Immature natural killer cell (primary cell): ENCODE results near the gene PCSK7. TPM values are rescaled to one million over a fixed set of nuclear protein-coding genes. Genes with fewer than 3 reads are reported as not detected.
"Not testable (repeated sequence)": the region's sequence is repeated elsewhere in the genome, so short reads cannot be mapped to it uniquely, and the experiment has no call there.

Experiments used
- DNase-seq, 3 donors: peaks; one replicate each; pipeline ENCODE4 v3.0.0; 2022; ENCODE audit warnings: mixed read lengths in 1 of 3
- H3K27ac Mint-ChIP-seq, 6 donors: one replicate each; pipeline ENCODE4 v1.8.0; 2020; ENCODE audit warnings: mixed read lengths in 6 of 6, mild to moderate bottlenecking in 5 of 6, inconsistent platforms in 4 of 6, moderate library complexity in 3 of 6
- H3K27me3 Mint-ChIP-seq, 3 donors: one replicate each; pipeline ENCODE4 v1.8.0; 2020 to 2021; ENCODE audit warnings: low read depth in 3 of 3, mild to moderate bottlenecking in 3 of 3, mixed read lengths in 3 of 3, moderate library complexity in 3 of 3, inconsistent platforms in 1 of 3
- H3K36me3 Mint-ChIP-seq, 3 donors: one replicate each; pipeline ENCODE4 v1.8.0; 2020; ENCODE audit warnings: mixed read lengths in 3 of 3, inconsistent platforms in 2 of 3, mild to moderate bottlenecking in 2 of 3
- H3K4me1 Mint-ChIP-seq, 2 donors: one replicate each; pipeline ENCODE4 v1.8.0; 2020; ENCODE audit warnings: inconsistent platforms in 2 of 2, mild to moderate bottlenecking in 2 of 2, mixed read lengths in 2 of 2, moderate library complexity in 1 of 2
- H3K4me3 Mint-ChIP-seq, 5 donors: one replicate each; pipeline ENCODE4 v1.8.0; 2020; ENCODE audit warnings: mild to moderate bottlenecking in 5 of 5, mixed read lengths in 5 of 5, inconsistent platforms in 3 of 5, moderate library complexity in 3 of 5
- H3K9me3 Mint-ChIP-seq, 6 donors: one replicate each; pipeline ENCODE4 v1.8.0; 2020; ENCODE audit warnings: mild to moderate bottlenecking in 6 of 6, mixed read lengths in 6 of 6, inconsistent platforms in 4 of 6, moderate library complexity in 3 of 6
- polyA plus RNA-seq, 3 donors: library from polyadenylated mRNA; unstranded; fragments of 300-500 nt; fragmentation: Illumina TruSeq; gene quantifications; one replicate each; pipeline ENCODE4 v1.2.3, GENCODE V29; 2021

The PCSK7 gene
- polyA plus RNA-seq, 3 donors from 2014 or later, result 32.8 to 96.3 (median 38.8) TPM

DNA sequence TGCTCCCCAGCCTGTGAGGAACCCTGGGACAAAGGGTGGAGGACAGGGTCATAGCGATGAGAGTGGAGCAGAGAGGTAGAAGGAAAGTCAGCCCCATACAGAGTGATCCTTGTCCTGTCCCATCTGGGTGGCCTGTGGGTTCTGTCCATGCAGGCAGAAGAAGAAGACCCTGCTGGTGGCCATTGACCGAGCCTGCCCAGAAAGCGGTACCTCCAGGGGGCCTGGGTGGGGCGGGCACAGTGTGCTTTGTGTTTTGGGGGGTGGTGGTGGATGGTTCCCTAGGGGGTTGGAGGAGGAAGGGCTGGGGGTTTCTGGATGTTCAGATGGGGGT, 45.5 kb downstream of the PCSK7 start:
- H3K4me3 Mint-ChIP-seq, result no peak overlapping the region
- peaks cover 0 to 13% (median 3%) of the 10 kb centered on the region in 3 donors for H3K36me3 Mint-ChIP-seq
- peaks cover 2 to 3% (median 2%) of the 10 kb centered on the region in 3 donors for H3K27me3 Mint-ChIP-seq
- H3K27ac Mint-ChIP-seq, result no peak overlapping the region
- peaks cover 0 to under 1% of the 10 kb centered on the region in 2 donors for H3K4me1 Mint-ChIP-seq
- H3K9me3 Mint-ChIP-seq, result no peaks in the 10 kb centered on the region
- DNase-seq, result no peak

GRCh38 chr11:117185736-117186430, 46.0 kb downstream of the PCSK7 start:
- no peak for DNase-seq
- H3K27me3 Mint-ChIP-seq, result peaks cover 2 to 3% (median 2%) of the 10 kb centered on the region in 3 donors
- H3K4me1 Mint-ChIP-seq, result peaks cover 5% of the 10 kb centered on the region in 2 donors
- H3K36me3 Mint-ChIP-seq, result peaks cover 0 to 13% (median 3%) of the 10 kb centered on the region in 3 donors
- H3K9me3 Mint-ChIP-seq, result no peaks in the 10 kb centered on the region
- no peak overlapping the region for H3K4me3 Mint-ChIP-seq
- no peak overlapping the region for H3K27ac Mint-ChIP-seq

DNA sequence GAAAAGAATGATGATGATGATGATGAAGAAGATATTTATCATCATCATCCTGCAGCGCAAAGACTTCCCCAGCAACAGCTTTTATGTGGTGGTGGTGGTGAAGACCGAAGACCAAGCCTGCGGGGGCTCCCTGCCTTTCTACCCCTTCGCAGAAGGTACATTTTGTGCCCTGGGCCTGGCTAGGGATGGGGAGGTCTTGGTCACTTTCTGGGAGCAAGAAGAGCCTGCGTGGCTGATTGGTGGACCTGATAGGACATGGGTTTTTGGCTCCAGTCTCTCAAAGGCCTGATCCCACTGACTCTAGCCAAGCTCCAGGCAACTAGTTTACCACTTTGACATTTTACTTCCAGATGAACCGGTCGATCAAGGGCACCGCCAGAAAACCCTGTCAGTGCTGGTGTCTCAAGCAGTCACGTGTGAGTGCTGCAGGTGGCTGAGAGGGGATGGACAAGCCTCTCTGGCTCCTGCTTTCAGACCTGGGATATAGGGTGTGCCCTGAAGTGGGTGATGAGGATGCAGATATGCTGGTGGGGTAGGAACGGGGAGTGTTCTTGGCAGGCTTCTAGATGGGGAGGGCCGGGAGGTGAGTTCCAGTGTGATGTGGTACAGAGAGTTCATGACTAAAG, 48.0 kb downstream of the PCSK7 start:
- H3K27ac Mint-ChIP-seq, result peak overlapping the region in 2 of 6 donors; percentile 16 to 22
- H3K4me3 Mint-ChIP-seq, result no peak overlapping the region
- DNase-seq, result no peak

DNA sequence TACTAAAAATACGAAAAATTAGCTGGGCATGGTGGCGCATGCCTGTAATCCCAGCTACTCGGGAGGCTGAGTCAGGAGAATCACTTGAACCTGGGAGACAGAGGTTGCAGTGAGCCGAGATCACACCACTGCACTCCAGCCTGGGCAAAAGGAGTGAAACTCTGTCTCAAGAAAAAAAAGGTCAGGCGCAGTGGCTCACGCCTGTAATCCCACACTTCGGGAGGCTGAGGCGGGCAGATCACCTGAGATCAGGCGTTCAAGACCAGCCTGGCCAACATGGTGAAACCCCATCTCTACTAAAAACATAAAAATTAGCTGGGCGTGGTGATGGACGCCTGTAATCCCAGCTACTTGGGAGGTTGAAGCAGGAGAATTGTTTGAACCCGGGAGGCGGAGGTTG, 48.7 kb downstream of the PCSK7 start:
- not testable (repeated sequence) for H3K4me3 Mint-ChIP-seq, DNase-seq, H3K9me3 Mint-ChIP-seq, H3K27ac Mint-ChIP-seq
- peaks cover 0 to 13% (median 3%) of the 10 kb centered on the region in 3 donors for H3K36me3 Mint-ChIP-seq
- peaks cover 2 to 10% (median 6%) of the 10 kb centered on the region in 3 donors for H3K27me3 Mint-ChIP-seq
- peaks cover 26 to 27% of the 10 kb centered on the region in 2 donors for H3K4me1 Mint-ChIP-seq

More for the DNA sequence above, 48.0 kb downstream of the PCSK7 start:
- peaks cover 0 to 13% (median 3%) of the 10 kb centered on the region in 3 donors for H3K36me3 Mint-ChIP-seq
- H3K9me3 Mint-ChIP-seq, result no peaks in the 10 kb centered on the region
- H3K27me3 Mint-ChIP-seq, result peaks cover 2 to 6% (median 3%) of the 10 kb centered on the region in 3 donors
- H3K4me1 Mint-ChIP-seq, result peaks cover 21 to 22% of the 10 kb centered on the region in 2 donors

- Mint-ChIP-seq H3K9me3 (no peaks in the 10 kb centered on the region), H3K4me1 (peaks cover 30 to 32% of the 10 kb centered on the region in 2 donors), H3K27me3 (peaks cover 2 to 10% (median 6%) of the 10 kb centered on the region in 3 donors), H3K27ac (peak overlapping the region in 1 of 6 donors; percentile 26), H3K4me3 (no peak overlapping the region), H3K36me3 (peaks cover 0 to 13% (median 3%) of the 10 kb centered on the region in 3 donors)
- no peak for DNase-seq
Observed at GRCh38 chr11:117182551-117182935, 49.3 kb downstream of the PCSK7 start.

GRCh38 chr11:117181586-117182550, 50.0 kb downstream of the PCSK7 start:
- Mint-ChIP-seq H3K9me3 (no peaks in the 10 kb centered on the region), H3K27me3 (peaks cover 2 to 10% (median 3%) of the 10 kb centered on the region in 3 donors), H3K4me1 (peaks cover 30 to 32% of the 10 kb centered on the region in 2 donors), H3K36me3 (peaks cover 0 to 13% (median 3%) of the 10 kb centered on the region in 3 donors), H3K27ac (no peak overlapping the region), H3K4me3 (no peak overlapping the region)
- no peak for DNase-seq

DNA sequence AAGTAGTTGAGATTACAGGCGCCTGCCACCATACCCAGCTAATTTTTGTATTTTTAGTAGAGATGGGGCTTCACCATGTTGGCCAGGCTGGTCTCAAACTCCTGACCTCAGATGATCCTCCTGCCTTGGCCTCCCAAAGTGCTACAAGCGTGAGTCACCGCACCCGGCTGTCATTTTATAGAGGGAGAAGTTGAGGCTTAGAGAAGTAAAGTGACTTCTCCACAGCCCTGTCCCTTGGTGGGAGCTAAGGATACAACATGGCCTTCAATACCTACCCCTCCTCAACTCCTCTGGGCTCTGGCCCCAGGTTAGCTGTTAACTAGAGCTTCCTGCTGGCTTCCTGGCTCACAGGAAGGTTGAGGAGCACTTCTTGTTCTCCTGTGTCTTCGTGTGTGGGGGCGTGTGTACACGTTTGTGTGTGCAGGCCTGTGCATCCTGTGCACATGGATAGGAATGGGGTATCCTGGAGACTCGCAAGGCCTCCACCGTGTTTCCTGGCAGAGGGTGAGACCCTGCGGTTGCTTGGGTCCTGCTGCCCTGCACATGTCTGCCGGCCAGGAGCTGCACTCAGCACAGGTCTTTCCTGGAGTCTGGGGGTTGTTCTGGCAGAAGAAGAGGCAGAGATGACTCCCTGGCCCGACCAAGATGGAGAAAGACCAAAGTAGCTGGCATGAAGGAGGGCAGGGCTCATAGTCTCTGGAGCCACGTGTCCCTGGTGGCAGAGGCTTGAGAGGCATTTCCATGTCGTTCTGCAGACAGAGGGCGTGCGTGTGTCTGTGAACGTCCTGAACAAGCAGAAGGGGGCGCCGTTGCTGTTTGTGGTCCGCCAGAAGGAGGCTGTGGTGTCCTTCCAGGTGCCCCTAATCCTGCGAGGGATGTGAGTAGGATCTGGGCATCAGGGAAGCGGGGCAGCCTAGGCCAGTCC, 51.0 kb downstream of the PCSK7 start:
- H3K9me3 Mint-ChIP-seq, result no peaks in the 10 kb centered on the region
- peak overlapping the region in 5 of 6 donors; percentile 42 to 94 (median 58) for H3K27ac Mint-ChIP-seq
- peaks cover 30 to 32% of the 10 kb centered on the region in 2 donors for H3K4me1 Mint-ChIP-seq
- H3K27me3 Mint-ChIP-seq, result peaks cover 2 to 8% (median 3%) of the 10 kb centered on the region in 3 donors
- peak; percentile 12 to 47 (median 20) for DNase-seq
- H3K4me3 Mint-ChIP-seq, result peak overlapping the region; percentile 52 to 97 (median 94)
- H3K36me3 Mint-ChIP-seq, result peaks cover 0 to 13% (median 3%) of the 10 kb centered on the region in 3 donors

DNA sequence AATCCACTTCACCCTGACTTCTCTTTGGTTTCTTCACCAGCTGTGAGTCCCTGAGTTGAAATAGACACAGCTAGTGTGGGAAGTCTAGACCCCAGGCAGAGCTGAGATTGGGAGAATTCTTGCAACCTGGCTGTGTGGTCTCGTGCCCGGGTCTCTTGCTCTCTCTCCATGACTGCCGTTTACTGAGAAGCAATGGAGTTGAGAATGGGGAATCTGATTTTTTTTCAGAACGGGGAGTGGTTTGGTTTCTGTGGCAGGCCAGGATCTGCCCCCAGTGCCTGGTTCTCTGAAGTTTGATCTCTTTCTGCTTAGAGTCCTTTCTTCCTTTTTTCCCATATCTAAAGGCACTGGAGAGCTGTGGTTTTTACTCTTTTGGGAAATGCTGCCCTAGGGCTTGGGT, 51.9 kb downstream of the PCSK7 start:
- H3K9me3 Mint-ChIP-seq, result no peaks in the 10 kb centered on the region
- H3K27me3 Mint-ChIP-seq, result peaks cover 2 to 8% (median 3%) of the 10 kb centered on the region in 3 donors
- DNase-seq, result no peak
- peaks cover 0 to 8% (median 3%) of the 10 kb centered on the region in 3 donors for H3K36me3 Mint-ChIP-seq
- H3K4me3 Mint-ChIP-seq, result peak overlapping the region; percentile 94 to 97 (median 94)
- peak overlapping the region; percentile 39 to 98 (median 94) for H3K27ac Mint-ChIP-seq
- H3K4me1 Mint-ChIP-seq, result peaks cover 30 to 32% of the 10 kb centered on the region in 2 donors

DNA sequence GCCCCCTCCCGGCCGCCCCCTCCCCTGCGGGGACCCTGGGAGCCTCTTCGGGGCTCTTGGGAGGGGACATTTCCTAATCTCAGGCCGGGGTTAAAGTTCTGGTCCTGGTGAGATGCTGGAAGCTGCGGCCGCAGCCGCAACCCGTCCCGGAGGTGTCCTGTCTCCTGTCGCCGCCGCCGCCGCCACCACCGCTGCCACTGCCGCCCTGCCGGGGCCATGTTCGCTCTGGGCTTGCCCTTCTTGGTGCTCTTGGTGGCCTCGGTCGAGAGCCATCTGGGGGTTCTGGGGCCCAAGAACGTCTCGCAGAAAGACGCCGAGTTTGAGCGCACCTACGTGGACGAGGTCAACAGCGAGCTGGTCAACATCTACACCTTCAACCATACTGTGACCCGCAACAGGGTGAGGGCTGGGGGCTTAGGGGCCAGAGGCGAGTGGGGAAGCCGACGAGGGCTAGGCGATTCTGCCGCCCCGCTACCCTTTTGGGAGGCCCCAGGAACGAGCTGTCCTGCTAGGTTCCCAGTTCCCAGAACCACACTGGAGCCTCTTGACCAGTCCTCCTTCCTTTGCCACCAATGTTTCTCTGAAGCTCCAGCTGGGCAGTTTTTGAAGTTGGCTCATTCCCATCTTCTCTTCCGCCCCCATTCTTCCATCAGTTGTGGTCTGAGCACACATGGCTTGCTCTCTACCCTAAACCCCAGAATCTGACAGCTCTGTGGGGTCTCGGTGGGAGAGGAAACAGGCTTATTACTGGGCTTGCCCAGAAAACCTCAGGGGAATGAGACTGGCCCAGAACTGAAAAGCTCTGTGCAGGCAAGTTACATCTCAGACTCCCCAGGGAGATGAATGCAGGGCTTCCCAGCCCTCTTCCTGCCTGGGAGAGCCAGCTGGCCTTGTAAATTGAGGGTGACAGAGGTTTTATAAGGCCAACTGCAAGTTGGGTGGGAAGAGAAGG, 52.5 kb downstream of the PCSK7 start:
- Mint-ChIP-seq H3K4me3 (peak overlapping the region; percentile 94 to 97 (median 94)), H3K27me3 (peaks cover 2 to 8% (median 3%) of the 10 kb centered on the region in 3 donors), H3K36me3 (peaks cover 0 to 7% (median 3%) of the 10 kb centered on the region in 3 donors), H3K4me1 (peaks cover 30 to 32% of the 10 kb centered on the region in 2 donors), H3K9me3 (no peaks in the 10 kb centered on the region), H3K27ac (peak overlapping the region; percentile 89 to 98 (median 94))
- DNase-seq, result peak; percentile 72 to 77 (median 75)

- Mint-ChIP-seq H3K4me1 (peaks cover 31 to 38% of the 10 kb centered on the region in 2 donors), H3K36me3 (peaks cover 0 to 3% (median 3%) of the 10 kb centered on the region in 3 donors), H3K9me3 (no peaks in the 10 kb centered on the region), H3K27me3 (peaks cover 2 to 8% (median 3%) of the 10 kb centered on the region in 3 donors), H3K4me3 (peak within 1 kb of the TSS; percentile 94 to 97 (median 94)), H3K27ac (peak within 1 kb of the TSS; percentile 89 to 98 (median 95))
- peak; percentile 85 to 86 (median 86) for DNase-seq
Observed at GRCh38 chr11:117178210-117179034, 53.5 kb downstream of the PCSK7 start, which contains the start of gene SIDT2. SIDT2 (plus strand) TSS chr11:117178743; CDS start chr11:117179264, 521 bp downstream.
